Stimulated activated CD8-positive, alpha-beta memory T cell treated with anti-CD3 and anti-CD28 coated beads, Interleukin-15, amount 100 ng/mL, for 24 hours (primary cell): ENCODE measurements around the gene ARHGAP24.
"Not testable (repeated sequence)": the region's sequence is repeated elsewhere in the genome, so short reads cannot be mapped to it uniquely, and the experiment has no call there.

Source experiments
- DNase-seq: peaks from one replicate; pipeline ENCODE4 v3.0.0-alpha.2; 2020; ENCODE audit warnings: low read depth

ARHGAP24 gene

DNA sequence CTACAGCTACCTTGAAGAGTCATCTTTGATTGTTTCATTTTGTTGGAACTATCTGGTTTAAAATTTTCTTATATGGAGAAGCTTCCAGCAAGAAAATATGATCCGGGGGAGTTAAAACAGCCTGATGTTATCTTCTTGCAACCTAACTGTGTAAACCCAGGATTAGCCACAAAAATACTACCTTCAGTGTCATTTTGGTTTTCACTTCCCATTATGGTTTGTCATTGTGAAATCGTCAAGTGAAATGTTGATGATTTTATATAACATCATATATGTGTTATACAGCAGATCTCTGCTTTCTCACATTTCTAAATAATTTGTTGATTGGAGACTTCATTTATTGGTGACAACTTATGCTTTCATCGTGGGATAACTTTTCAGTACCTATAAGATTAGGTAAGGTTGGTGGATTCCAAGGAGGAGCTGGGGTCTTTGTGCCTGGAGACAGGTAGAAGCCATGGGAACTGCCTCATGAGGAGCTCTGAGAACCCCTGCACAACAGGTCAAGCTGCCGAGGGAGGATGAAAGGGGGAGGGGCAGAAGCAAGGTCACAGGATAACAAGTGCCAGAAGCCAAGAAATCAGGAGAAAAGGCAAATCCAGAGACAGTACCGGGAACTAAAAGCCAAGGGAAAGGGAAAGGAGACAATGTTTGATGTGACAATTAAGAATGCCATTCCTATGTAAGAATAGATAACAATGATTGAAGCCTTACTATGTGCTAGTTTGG is 7.2 kb downstream of the ARHGAP24 start:
- no peak for DNase-seq

GRCh38 chr4:85486425-85487086 is 11.6 kb downstream of the ARHGAP24 start:
- DNase-seq = no peak

DNA sequence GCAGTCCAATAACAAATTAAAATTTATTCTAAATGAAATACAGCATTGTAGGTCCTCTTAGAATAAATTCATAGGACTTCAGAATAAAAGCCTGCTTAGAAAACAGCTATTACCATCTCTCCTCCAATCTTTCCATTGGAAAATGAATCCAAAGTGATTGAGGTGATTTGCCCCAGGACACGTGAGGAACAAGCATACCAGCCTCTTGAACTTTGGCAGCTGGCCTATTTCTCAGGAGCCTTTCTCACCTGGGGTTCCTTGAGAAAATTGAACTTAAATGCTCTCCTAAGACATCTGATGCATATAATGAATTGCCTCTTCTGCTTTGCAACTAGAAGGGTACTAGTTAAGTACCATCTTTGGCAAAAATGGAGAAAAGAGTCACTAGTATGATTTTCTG is 13.5 kb downstream of the ARHGAP24 start:
- no peak for DNase-seq

GRCh38 chr4:85489273-85489981 is 14.5 kb downstream of the ARHGAP24 start:
- DNase-seq = no peak

- no peak for DNase-seq
These were observed 16.6 kb downstream of the ARHGAP24 start for GRCh38 chr4:85491527-85491926.

DNA sequence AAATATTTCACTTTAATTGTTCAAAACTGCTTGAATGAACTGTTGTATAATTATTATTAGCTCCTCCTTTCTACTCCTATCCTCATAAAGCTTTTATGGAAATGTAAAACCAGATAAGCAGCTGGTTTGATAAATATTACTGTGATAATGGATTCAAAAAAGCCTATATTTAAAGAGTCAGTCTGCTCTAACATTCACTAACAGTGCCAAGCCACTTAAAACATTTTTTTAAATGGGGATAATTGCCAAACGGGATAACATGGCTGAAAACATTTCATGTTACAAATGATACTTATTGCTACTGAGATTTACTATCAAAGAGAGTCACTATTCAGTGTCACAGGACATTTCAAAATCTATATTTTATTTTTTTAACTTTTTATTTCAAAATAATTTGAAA is 17.4 kb downstream of the ARHGAP24 start:
- DNase-seq = no peak

GRCh38 chr4:85495621-85496020 is 20.7 kb downstream of the ARHGAP24 start:
- no peak for DNase-seq

DNA sequence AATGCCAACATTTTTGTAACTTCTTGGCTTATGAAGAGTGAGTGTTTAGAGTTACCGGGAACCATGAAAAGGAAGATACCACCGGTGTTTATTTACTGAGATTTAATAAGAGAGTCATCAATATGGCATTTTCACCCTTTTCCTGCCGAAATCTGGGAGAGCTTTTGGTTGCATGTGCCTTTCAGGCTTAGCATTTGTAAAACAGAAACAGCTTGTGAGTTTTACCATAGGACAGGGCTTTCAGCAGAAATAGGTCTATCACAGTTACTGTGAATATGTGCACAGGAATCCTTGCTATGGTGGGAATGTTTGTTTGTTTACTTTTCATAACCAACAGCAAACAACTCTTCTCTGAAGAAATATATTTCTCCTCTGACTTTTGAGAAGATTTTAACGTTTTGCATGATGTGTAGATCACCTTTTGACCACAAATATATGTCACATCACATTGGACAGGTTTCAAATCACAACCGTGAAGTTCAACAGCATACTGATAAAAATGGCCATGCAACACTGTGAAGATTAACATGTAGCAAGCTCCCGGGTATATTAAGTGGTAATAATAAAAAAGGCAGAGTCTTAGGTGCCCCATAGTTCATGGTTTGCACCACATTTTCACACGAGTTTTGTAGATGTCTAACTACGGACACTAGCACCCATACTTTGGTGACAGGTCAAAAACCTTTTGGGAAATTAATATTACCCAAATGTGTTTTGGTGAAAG is 21.3 kb downstream of the ARHGAP24 start:
- DNase-seq = no peak

- no peak for DNase-seq
These were observed 22.0 kb downstream of the ARHGAP24 start for GRCh38 chr4:85496933-85497332.

DNA sequence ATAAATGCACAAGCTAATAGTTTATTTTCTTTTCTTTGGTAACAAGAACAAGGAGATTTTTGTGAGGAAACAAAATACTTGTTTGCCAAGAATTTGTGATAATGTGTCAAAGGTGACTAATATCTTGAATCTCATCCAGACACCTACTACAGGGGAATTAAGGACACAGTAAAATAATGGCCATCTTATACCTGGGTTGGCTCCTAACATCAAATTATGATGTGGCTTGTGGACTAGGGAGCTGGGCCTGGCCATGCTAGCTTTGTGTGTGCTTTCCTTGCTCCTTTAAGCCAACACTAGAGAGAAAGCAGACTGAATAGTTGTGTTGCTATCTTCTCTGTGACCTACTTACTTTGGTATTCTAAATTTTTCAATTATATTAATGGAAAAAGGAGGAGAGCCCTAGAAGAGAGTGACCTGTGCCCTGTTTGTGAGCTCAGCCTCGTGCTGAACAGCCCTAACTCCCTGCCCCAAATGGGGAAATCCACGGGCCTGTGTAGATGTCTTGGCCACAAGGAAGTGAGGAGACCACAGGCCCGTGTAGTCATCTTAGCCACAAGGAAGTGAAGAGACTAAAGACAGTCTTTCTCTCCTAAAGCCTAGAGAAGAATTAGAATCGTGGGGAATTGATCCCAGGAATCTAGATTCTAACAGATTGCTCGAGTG is 23.3 kb downstream of the ARHGAP24 start:
- no peak for DNase-seq

GRCh38 chr4:85499573-85499972 is 24.6 kb downstream of the ARHGAP24 start:
- DNase-seq = no peak

DNA sequence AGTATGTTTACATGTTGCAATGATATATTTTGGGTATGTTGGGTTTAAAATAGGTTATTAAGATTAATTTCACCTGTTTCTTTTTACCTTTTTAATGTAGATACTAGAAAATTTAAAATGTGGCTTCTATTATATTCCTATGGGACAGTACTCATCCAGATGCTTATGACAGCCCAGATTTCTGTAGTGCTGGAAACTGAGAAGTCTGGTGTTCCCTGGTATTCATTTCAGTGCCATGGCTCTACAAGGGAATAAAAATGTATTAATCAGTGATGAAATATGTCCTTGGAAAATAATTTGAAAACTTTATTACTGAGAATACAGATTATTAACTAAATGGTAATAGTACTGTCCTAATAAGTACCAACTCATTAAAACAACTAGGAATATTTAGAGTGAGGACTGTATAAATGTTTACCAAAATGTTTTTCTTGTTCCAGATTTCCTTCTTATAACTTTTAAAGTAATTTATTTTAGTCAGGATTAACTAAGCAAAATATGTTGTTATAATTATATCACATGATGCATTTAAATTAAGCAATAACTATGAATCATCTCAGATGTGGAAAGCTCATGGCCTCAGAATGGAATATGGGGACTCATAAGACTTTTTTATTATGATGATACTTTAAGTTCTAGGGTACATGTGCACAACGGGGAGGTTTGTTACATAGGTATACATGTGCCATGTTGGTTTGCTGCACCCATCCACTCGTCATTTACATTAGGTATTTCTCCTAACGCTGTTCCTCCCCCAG is 25.3 kb downstream of the ARHGAP24 start:
- DNase-seq = no peak

- DNase-seq = not testable (repeated sequence)
These were observed 26.2 kb downstream of the ARHGAP24 start for GRCh38 chr4:85501145-85501544.

DNA sequence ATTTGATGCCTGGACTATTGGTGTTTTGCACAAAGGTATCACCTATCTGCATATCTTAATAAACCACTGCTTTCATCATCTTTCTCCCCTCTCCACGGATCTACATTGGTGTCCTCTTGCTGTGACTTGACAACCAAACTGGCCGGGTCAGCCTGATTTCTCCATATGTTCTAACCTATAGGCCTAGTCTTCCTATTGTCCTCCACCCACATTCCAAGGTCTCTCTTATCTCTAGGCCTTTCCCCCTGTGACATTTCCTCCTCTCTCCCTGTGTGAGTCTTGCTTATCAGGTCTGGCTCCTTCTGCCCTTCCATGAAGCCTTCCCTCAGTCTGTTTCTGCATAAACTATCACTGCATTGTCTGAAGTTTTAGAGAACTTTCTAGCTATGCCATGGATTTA is 33.7 kb downstream of the ARHGAP24 start:
- no peak for DNase-seq

DNA sequence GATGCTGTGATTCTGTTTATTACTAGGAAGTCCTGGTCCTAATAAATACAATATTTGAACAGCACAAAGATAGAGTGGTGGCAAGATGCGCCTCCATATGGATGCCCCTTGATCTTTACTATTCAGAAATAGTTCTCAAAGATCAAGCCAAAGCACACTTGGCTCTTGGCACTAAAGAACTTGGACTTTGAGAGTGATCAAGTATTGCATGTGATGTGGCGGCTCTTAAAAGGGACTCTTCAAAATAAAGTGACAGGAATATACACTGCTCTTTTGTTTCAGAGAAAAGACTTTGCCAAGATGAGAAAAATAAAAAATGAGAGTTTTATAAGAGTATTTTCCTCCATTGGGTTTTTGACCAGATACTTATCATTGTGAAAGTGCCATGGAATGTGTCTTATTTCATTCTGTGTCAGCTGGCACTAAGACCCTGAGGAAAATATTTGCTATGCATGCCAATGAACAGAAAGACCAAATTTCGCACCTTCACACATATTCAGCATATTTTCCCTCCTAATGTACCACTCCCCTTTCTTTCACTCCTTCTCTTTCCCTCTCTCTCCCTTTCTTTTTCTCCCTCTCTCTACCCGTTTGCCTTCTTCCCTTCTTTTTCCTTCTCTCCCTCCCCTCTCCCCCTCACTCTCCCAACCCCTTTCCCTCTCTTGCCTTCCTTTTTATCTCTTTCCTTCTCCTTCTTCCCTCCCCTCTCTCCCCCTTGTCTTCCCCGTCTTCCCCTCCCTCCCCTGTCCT is 35.1 kb downstream of the ARHGAP24 start:
- DNase-seq = no peak

- no peak for DNase-seq
These were observed 35.7 kb downstream of the ARHGAP24 start for GRCh38 chr4:85510632-85510984.

GRCh38 chr4:85512446-85513205 is 37.7 kb downstream of the ARHGAP24 start:
- DNase-seq = no peak

DNA sequence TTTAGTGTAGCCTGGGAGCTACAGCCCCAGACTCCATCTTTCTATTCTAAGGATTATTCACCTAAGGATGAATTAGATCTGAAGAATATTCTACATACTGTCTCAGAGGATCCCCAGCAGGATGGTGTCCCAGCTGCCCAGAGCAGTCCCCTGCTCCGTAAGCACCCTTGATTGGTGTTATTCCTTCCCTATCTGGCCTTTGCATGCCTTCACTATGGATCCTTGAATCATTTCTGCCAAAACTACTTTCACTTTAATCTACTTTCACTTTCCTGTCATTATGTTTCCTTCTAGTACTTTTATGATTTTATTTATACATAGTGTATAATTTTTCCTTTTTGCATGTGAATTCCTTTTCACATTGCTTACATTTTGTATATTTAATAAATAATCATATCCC is 39.2 kb downstream of the ARHGAP24 start:
- DNase-seq = no peak

- DNase-seq = no peak
These were observed 39.8 kb downstream of the ARHGAP24 start for GRCh38 chr4:85514783-85515182.

GRCh38 chr4:85515701-85516100 is 40.8 kb downstream of the ARHGAP24 start:
- DNase-seq = no peak
